Right lobe of liver (tissue), 4 donors: ENCODE data around the gene PLXNA4.

Experiments used
- CTCF ChIP-seq, 4 donors: fragments of 200-600 bp in 3 of 4; fragments of 450-650 bp in 1 of 4; IDR thresholded peaks; one replicate each; pipeline versions ENCODE4 v1.5.1 to v1.8.0; 2016 to 2022; ENCODE audit warnings: antibody characterized with exemption in 4 of 4, mild to moderate bottlenecking in 2 of 4
- POLR2A ChIP-seq: fragments of 450-650 bp; IDR thresholded peaks from one replicate; pipeline ENCODE4 v1.6.1; 2017; ENCODE audit warnings: antibody characterized with exemption, mild to moderate bottlenecking
- donor health status: DM: no; HTN: no; CAD: no.
- donor health status: DM: no; HTN: no; CAD: no.
- donor health status: DM: no; HTN: yes; CAD: no.

GRCh38 chr7:132613737-132614136, 37.5 kb upstream of the PLXNA4 start:
- no peak for TF ChIP-seq CTCF (IDR thresholded peaks at IDR 0.05)
- TF ChIP-seq POLR2A: no peak
